ENCODE measurements around the gene LCN12.

Gene LCN12

GRCh38 chr9:136951541-136952320 lies at the start of gene LCN12:
LCN12 (plus strand) TSS chr9:136952273; CDS start chr9:136952328, 55 bp downstream.
- DNase-seq (ENCODE audit: low spot score), result no peak

GRCh38 chr9:136903041-136903554 lies 49.0 kb upstream of the LCN12 start:
- DNase-seq (ENCODE audit: low spot score), result no peak

GRCh38 chr9:136906266-136906665 lies 45.8 kb upstream of the LCN12 start:
- DNase-seq (ENCODE audit: low spot score), result no peak

- no peak for DNase-seq (ENCODE audit: low spot score)
Observed at GRCh38 chr9:136907011-136907914, 44.8 kb upstream of the LCN12 start.

GRCh38 chr9:136910197-136910900 lies 41.7 kb upstream of the LCN12 start:
- DNase-seq (ENCODE audit: low spot score), result no peak

GRCh38 chr9:136910901-136911245 lies 41.2 kb upstream of the LCN12 start:
- no peak for DNase-seq (ENCODE audit: low spot score)

GRCh38 chr9:136913701-136914438 lies 38.2 kb upstream of the LCN12 start:
- DNase-seq (ENCODE audit: low spot score), result no peak

- no peak for DNase-seq (ENCODE audit: low spot score)
Observed at GRCh38 chr9:136915632-136916329, 36.3 kb upstream of the LCN12 start.

GRCh38 chr9:136916330-136917184 lies 35.5 kb upstream of the LCN12 start:
- DNase-seq (ENCODE audit: low spot score), result no peak

GRCh38 chr9:136917902-136918301 lies 34.2 kb upstream of the LCN12 start:
- DNase-seq (ENCODE audit: low spot score), result no peak

- no peak for DNase-seq (ENCODE audit: low spot score)
Observed at GRCh38 chr9:136920069-136920468, 32.0 kb upstream of the LCN12 start.

GRCh38 chr9:136920734-136921231 lies 31.3 kb upstream of the LCN12 start:
- DNase-seq (ENCODE audit: low spot score), result no peak

- DNase-seq (ENCODE audit: low spot score), result no peak
Observed at GRCh38 chr9:136921307-136921706, 30.8 kb upstream of the LCN12 start.

GRCh38 chr9:136921718-136922117 lies 30.4 kb upstream of the LCN12 start:
- DNase-seq (ENCODE audit: low spot score), result no peak

- DNase-seq (ENCODE audit: low spot score), result no peak
Observed at GRCh38 chr9:136922540-136922939, 29.5 kb upstream of the LCN12 start.

- DNase-seq (ENCODE audit: low spot score), result no peak
Observed at GRCh38 chr9:136923881-136924280, 28.2 kb upstream of the LCN12 start.

- no peak for DNase-seq (ENCODE audit: low spot score)
Observed at GRCh38 chr9:136925414-136926153, 26.5 kb upstream of the LCN12 start.

GRCh38 chr9:136926154-136926704 lies 25.8 kb upstream of the LCN12 start:
- DNase-seq (ENCODE audit: low spot score), result no peak

- DNase-seq (ENCODE audit: low spot score), result no peak
Observed at GRCh38 chr9:136926749-136927148, 25.3 kb upstream of the LCN12 start.

All from hematopoietic multipotent progenitor cell treated with erythropoietin and hydrocortisone succinate and interleukin-3 and kit ligand, for 17 days (in vitro differentiated cells).